Parathyroid adenoma (tissue), 2 donors: ENCODE results near the gene SDSL.

Experiments
- H2AFZ ChIP-seq: fragments of 300-600 bp; sonication (generic); one replicate; pipeline ENCODE4 v1.7.0; 2017; ENCODE audit warnings: antibody characterized with exemption, mild to moderate bottlenecking
- H3K27ac ChIP-seq: fragments of 300-600 bp; sonication (generic); one replicate; pipeline ENCODE4 v1.7.0; 2017
- H3K27me3 ChIP-seq: fragments of 300-600 bp; sonication (generic); one replicate; pipeline ENCODE4 v1.7.0; 2017; ENCODE audit warnings: low read length; ENCODE audit not compliant: control insufficient read depth, insufficient read depth
- H3K36me3 ChIP-seq: fragments of 300-600 bp; sonication (generic); one replicate; pipeline ENCODE4 v1.7.0; 2017; ENCODE audit warnings: low read length; ENCODE audit not compliant: control insufficient read depth, insufficient read depth
- H3K4me1 ChIP-seq: fragments of 300-600 bp; sonication (generic); one replicate; pipeline ENCODE4 v1.7.0; 2017; ENCODE audit warnings: control low read depth
- H3K4me2 ChIP-seq: fragments of 300-600 bp; sonication (generic); one replicate; pipeline ENCODE4 v1.7.0; 2017; ENCODE audit warnings: low read length
- H3K4me3 ChIP-seq: fragments of 300-600 bp; sonication (generic); one replicate; pipeline ENCODE4 v1.7.0; 2017; ENCODE audit warnings: low read depth, low read length
- H3K79me2 ChIP-seq: fragments of 300-600 bp; sonication (generic); one replicate; pipeline ENCODE4 v1.7.0; 2017; ENCODE audit warnings: control low read depth
- H3K9ac ChIP-seq: fragments of 300-600 bp; sonication (generic); one replicate; pipeline ENCODE4 v1.7.0; 2017; ENCODE audit warnings: mild to moderate bottlenecking
- H3K9me3 ChIP-seq: fragments of 300-600 bp; sonication (generic); one replicate; pipeline ENCODE4 v1.7.0; 2017; ENCODE audit warnings: low read length; ENCODE audit not compliant: control insufficient read depth
- TF ChIP-seq, protein P1 (sequence below): fragments of 300-600 bp; sonication (generic); IDR thresholded peaks from one replicate; pipeline ENCODE4 v1.7.0; 2017; ENCODE audit warnings: antibody characterized with exemption, mild to moderate bottlenecking
- donor health status: primary hyperparathyroidism.

Gene SDSL

DNA sequence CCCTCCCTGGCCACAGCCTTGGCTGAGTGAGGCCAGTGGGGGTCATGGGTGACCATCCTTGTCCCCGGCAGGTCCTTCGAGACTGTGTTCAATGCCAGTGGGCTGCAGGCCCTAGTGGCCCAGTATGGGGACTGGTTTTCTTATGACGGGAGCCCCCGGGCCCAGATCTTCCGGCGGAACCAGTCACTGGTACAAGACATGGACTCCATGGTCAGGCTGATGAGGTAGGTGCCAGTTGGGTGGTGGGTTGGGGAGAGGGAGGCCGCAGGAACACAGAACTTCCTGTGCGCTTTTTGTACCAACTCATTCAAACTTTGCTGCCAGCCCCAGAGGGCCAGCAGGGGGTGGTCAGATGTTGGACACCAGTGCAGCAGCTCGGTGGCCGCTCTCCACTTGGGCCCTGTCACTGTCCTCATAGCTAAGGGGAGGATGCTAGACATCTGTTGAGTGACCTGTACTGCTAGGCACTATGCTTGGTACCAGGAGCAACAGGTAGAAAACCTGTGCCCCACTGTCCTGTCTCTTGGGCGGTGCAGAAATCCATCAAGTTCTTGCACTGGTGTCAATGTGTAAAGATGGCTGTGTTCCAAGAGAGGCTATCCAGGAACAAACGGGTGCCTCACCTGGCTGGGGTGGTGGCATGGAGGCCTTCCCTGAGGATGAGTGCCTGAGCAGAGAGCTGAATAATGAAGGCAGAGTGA is 35.2 kb upstream of the SDSL start:
- Histone ChIP-seq H3K4me2 (no peak overlapping the region), H3K9ac (no peak overlapping the region), H3K79me2 (no peaks in the 10 kb centered on the region), H3K36me3 (no peaks in the 10 kb centered on the region), H3K4me1 (no peaks in the 10 kb centered on the region), H3K27me3 (no peaks in the 10 kb centered on the region), H3K9me3 (no peaks in the 10 kb centered on the region), H2AFZ (no peak overlapping the region), H3K4me3 (no peak overlapping the region), H3K27ac (no peak overlapping the region)
- TF ChIP-seq, protein P1, sequence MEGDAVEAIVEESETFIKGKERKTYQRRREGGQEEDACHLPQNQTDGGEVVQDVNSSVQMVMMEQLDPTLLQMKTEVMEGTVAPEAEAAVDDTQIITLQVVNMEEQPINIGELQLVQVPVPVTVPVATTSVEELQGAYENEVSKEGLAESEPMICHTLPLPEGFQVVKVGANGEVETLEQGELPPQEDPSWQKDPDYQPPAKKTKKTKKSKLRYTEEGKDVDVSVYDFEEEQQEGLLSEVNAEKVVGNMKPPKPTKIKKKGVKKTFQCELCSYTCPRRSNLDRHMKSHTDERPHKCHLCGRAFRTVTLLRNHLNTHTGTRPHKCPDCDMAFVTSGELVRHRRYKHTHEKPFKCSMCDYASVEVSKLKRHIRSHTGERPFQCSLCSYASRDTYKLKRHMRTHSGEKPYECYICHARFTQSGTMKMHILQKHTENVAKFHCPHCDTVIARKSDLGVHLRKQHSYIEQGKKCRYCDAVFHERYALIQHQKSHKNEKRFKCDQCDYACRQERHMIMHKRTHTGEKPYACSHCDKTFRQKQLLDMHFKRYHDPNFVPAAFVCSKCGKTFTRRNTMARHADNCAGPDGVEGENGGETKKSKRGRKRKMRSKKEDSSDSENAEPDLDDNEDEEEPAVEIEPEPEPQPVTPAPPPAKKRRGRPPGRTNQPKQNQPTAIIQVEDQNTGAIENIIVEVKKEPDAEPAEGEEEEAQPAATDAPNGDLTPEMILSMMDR: no peak

DNA sequence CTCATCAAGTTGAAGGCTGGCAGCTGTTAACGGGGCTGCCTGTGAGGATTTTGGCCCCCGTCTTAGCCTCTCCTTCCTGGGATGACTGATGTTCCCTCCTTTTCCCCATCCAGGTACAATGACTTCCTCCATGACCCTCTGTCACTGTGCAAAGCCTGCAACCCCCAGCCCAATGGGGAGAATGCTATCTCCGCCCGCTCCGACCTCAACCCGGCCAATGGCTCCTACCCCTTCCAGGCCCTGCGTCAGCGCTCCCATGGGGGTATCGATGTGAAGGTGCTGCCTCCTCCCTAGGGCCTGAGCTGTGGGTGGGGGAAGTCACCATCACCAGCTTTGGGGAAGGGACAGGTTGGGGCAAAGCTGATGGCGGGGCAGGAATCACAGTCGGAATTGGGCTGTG is 34.5 kb upstream of the SDSL start:
- Histone ChIP-seq H3K4me1 (no peaks in the 10 kb centered on the region), H3K9ac (no peak overlapping the region), H3K79me2 (no peaks in the 10 kb centered on the region), H3K27me3 (no peaks in the 10 kb centered on the region), H2AFZ (no peak overlapping the region), H3K36me3 (no peaks in the 10 kb centered on the region), H3K27ac (no peak overlapping the region), H3K9me3 (no peaks in the 10 kb centered on the region), H3K4me2 (no peak overlapping the region), H3K4me3 (no peak overlapping the region)
- TF ChIP-seq, protein P1: no peak

DNA sequence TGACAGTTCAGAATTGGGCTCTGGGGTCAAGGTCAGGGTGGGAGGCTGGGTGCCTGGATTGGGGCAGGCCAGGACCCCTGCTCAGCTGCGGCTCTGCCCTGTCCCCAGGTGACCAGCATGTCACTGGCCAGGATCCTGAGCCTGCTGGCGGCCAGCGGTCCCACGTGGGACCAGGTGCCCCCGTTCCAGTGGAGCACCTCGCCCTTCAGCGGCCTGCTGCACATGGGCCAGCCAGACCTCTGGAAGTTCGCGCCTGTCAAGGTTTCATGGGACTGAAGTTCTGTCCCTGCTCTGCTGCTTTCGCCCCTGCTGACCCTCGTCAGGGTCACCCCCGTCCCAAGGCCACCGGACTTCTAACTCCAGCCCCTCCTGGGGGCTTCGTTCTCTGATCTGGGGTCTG is 33.8 kb upstream of the SDSL start:
- Histone ChIP-seq H3K4me1 (no peaks in the 10 kb centered on the region), H3K36me3 (no peaks in the 10 kb centered on the region)

DNA sequence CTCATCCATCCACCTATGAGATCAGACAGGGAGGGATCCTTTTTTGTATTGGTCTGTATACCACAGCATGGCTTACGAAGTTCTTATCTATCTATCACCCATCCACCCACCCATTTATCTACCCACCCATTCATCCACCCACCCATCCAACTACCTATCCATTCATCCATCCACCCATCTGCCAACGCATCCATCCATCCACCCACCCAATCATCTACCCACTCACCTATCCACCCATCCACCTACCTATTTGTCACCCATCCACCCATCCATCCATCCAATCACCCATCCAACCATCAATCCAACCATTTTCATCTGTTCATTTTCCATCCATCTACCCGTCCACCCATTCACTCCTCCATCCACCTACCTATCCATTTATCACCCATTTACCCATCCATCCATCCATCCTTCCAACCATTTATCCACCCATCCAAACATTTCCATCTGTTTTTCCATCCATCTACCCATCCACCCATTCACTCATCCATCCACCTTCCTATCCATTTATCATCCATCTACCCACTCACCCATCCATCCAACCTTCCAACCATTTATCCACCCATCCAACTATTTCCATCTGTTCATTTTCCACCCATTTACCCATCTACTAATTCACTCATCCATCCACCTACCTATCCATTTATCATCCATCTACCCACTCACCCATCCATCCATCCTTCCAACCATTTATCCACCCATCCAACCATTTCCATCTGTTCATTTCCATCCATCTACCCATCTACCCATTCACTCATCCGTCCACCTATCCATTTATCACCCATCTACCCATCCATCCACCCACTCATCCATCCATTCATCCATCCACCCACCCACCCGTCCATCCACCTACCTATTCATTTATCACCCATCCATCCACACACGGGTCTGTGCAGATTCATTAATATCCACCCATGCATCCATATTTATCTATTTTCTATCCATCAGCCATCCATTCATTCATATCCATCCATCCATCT is 31.8 kb upstream of the SDSL start:
- H3K4me3 ChIP-seq: no peak overlapping the region

More for the DNA sequence above, 33.8 kb upstream of the SDSL start:
- no peak overlapping the region for H3K9ac ChIP-seq
- TF ChIP-seq, protein P1: no peak
- H3K27me3 ChIP-seq: no peaks in the 10 kb centered on the region
- H2AFZ ChIP-seq: no peak overlapping the region
- no peaks in the 10 kb centered on the region for H3K9me3 ChIP-seq
- no peak overlapping the region for H3K4me2 ChIP-seq
- H3K79me2 ChIP-seq: no peaks in the 10 kb centered on the region
- no peak overlapping the region for H3K27ac ChIP-seq
- no peak overlapping the region for H3K4me3 ChIP-seq

More for the DNA sequence above, 31.8 kb upstream of the SDSL start:
- Histone ChIP-seq H3K4me2 (no peak overlapping the region), H2AFZ (no peak overlapping the region), H3K9ac (no peak overlapping the region), H3K79me2 (no peaks in the 10 kb centered on the region), H3K27ac (no peak overlapping the region), H3K27me3 (no peaks in the 10 kb centered on the region), H3K4me1 (no peaks in the 10 kb centered on the region), H3K9me3 (no peaks in the 10 kb centered on the region), H3K36me3 (no peaks in the 10 kb centered on the region)
- TF ChIP-seq, protein P1: no peak
